ENCODE data around the gene SCGN.

DNA sequence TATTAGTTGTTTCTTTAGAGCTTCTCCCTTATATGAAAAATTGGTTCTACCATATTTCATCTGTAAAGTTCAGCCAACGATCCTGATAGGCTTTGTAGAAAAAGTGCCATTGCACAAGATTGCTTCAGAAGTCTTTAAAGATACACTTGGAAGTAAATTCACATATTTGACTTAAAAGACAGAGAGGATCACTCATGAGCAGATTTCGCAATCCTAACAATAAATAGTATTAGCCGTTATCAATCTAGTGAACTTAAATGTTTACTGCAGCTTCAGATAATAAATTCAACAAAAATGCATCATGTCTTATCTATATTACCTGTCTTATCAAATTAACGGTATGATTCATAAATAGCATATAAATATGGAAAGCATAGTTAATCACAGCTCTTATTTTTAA, 93.8 kb downstream of the SCGN start:
- TF ChIP-seq CTCF (conservative IDR thresholded peaks at IDR 0.05; ENCODE audit: low read length) (no peak), EZH2phosphoT487 (IDR thresholded peaks at IDR 0.05; ENCODE audit: borderline replicate concordance) (no peak)

All from Loucy (cell line).